ENCODE data around the gene TRIM66.

GRCh38 chr11:8731647-8732323, 49.3 kb upstream of the TRIM66 start:
- TF ChIP-seq CTCF (IDR thresholded peaks at IDR 0.05; ENCODE audit: extremely low read depth in 1 of 2, insufficient read depth in 1 of 2, low read depth in 1 of 2, low read length in 2 of 2) (no peak), POLR2AphosphoS5 (IDR thresholded peaks at IDR 0.05; ENCODE audit: insufficient read depth, low read depth, low read length) (no peak), POLR2A (IDR thresholded peaks at IDR 0.05; ENCODE audit: low read depth, low read length) (no peak), MAX (IDR thresholded peaks at IDR 0.05; ENCODE audit: insufficient read depth, insufficient read length) (no peak), EZH2 (IDR thresholded peaks at IDR 0.05; ENCODE audit: borderline replicate concordance, low read depth, low read length, severe bottlenecking) (no peak), JUN (IDR thresholded peaks at IDR 0.05; ENCODE audit: borderline replicate concordance, insufficient read depth, insufficient read length, low read depth) (no peak), MYC (IDR thresholded peaks at IDR 0.05; ENCODE audit: low read depth, low read length) (no peak)

All from endothelial cell of umbilical vein (primary cell).